ENCODE results near the gene YLPM1.

YLPM1 gene

DNA sequence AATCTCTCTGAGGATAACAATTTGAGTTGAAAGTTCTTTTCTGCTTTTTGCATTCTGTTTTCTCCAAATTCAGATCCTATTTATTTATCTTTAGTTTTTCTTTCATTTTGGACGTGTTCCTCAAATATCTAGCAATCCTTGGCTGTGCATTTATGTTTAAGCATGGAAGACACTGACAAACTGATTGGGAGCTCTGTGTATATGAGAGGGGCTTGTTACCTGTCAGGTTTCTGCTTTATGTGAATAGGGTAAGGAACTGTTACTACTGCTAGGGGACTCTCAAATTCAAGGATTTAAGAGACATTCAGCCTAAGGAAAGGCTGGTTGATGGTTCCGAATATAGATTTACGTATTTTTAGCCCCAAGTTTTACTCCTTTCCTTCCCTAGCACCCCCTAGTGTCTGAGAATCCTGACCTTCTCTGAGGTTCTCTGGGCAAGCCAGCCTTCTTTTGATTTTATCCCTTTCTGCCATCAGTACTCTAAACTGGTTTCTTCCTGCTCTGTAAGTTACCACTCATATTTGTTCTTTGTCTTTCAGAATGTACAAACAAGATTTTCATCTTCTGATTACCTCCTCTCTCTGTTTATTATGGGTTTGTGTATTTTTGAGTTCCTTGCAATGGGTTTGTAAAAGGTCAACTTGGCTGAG, 30.5 kb downstream of the YLPM1 start:
- no peak for DNase-seq (ENCODE audit: low read depth in 2 of 2)

GRCh38 chr14:74794947-74795346, 31.8 kb downstream of the YLPM1 start:
- no peak for DNase-seq (ENCODE audit: low read depth in 2 of 2)

DNA sequence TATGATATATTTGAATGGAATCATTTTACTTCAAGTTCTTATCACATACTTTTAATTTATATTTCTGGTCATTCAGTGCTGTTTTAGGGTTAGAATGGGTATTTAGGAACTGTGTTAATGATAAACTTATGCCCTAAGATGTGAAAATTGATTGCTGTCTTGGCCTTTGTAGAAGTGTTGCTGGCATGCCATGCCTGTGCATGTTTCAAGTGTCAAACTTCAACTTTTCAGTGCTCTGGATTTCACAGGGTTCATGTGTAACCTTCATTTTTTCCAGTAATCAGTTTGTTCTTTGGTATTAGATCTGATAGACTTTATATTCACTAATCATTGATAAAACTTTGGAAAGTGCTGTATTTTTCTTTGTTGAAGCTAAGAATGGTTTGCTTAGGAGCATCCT, 36.6 kb downstream of the YLPM1 start:
- DNase-seq (ENCODE audit: low read depth in 2 of 2): no peak

DNA sequence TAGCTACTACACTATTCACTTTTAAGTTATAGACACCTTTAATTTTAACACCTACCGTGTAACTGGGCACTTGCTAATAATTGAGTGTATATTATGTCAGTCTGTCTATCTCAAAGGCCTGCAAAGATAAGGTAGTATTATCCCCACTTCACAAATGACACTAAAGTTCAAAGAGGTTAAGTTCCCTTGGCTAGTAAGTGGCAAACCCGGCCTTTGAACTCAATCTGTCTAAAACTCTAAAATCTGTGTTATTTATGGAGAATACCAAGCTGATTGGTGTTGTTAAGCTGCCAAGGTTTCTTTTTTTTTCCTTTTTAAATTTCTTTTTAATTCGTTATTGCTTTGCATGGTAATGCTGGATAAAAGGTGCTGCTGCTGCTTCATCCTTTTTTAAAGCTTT, 37.7 kb downstream of the YLPM1 start:
- DNase-seq (ENCODE audit: low read depth in 2 of 2): no peak

GRCh38 chr14:74801396-74801795, 38.3 kb downstream of the YLPM1 start:
- DNase-seq (ENCODE audit: low read depth in 2 of 2): no peak

DNA sequence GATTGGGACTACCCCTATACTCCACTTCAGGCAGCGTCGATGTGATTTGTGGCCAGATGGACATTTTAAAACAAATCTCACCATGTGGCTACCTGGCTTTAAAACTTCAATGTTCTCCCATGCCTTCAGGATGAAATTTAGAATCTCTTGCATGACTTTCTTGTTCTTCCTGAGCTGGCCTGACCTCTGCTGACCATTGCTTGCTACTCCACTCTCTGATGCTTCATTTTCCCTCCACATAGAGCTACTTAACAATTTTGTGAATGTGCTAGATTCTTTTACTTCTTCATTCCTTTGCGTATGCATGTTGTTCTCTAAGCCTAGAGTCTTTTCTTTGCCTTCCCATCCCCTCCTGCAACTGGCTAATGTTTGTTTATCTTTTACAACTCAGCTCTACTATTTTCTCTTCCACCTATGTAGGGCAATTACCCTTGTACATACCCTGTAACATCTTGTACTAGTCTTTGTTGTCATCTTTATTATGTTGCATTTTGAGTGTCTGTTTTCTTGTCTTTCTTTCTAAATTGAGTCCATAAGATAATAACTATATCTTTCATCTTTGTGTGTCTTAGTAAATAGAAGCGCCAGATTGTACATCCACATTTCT, 41.2 kb downstream of the YLPM1 start:
- DNase-seq (ENCODE audit: low read depth in 2 of 2): no peak

GRCh38 chr14:74807853-74808545, 44.9 kb downstream of the YLPM1 start:
- no peak for DNase-seq (ENCODE audit: low read depth in 2 of 2)

- no peak for DNase-seq (ENCODE audit: low read depth in 2 of 2)
These were observed 53.0 kb downstream of the YLPM1 start for GRCh38 chr14:74816124-74816523.

DNA sequence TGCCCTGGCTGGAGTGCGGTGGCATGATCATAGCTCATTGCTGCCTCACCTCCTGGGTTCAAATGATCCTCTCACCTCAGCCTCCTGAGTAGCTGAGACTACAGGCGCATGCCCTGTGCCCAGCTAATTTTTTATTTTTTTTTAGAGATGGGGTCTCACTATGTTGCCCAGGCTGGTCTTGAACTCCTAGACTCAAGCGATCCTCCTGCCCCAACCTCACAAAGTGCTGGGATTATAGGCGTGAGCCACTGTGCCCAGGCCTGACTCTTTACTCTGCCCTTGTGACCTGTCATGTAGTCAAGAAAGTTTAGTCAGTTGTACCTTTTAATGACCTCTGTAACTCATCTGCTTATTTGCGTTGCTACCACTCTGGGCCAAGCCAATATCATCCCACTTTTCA, 57.2 kb downstream of the YLPM1 start:
- DNase-seq (ENCODE audit: low read depth in 2 of 2): no peak

DNA sequence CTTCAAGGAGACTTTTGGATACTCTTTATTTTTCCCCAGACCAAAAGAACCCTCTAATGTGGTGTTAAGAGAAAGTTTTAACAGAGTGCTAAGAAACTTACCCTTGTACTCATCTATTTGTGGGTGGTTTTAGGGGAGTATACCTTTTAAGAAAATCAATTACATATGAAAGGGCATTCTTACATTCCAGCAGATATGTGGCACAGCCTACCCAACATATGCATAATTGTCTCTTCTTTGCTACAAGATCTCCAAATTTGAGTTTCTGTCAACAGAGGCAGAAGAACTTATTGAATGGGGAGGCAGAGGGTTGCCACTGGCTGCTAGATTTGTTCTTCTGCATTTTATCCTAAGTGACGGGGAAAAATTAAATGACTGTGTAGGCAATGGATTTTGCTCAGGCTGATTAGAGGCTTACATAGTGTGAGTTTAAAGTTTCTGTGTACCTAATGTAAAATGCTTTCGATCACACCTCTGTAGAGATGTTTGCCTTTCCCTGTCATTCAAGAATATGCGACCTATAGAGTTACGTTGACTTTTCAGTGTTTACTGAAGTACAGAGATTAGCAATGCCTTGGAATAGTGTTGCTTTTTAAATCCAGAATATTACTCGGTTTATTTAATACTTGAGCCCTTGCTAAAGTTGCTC, 58.3 kb downstream of the YLPM1 start:
- no peak for DNase-seq (ENCODE audit: low read depth in 2 of 2)

DNA sequence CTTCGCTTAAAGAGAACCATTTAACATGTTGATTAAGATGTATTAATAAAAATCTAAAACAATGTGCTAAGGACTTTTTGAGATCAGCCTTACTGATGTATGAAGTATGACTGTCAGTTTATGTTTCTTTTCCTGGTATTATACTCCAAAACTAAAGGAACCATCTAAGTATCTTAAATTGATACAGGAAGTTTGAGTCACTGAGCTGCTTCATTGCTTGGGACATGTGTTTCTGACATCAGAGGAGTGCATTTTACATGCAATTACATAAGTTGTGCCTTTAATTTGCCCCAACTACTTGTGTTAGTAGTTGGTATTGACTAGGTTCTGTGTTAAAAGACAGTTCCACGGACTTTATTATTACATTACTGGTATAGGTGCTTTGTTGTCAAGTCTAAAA, 61.9 kb downstream of the YLPM1 start:
- DNase-seq (ENCODE audit: low read depth in 2 of 2): no peak

- DNase-seq (ENCODE audit: low read depth in 2 of 2): no peak
These were observed 63.5 kb downstream of the YLPM1 start for GRCh38 chr14:74826574-74826973.

- no peak for DNase-seq (ENCODE audit: low read depth in 2 of 2)
These were observed 66.1 kb downstream of the YLPM1 start for GRCh38 chr14:74829251-74829650.

GRCh38 chr14:74832849-74833248, 69.7 kb downstream of the YLPM1 start:
- DNase-seq (ENCODE audit: low read depth in 2 of 2): no peak

DNA sequence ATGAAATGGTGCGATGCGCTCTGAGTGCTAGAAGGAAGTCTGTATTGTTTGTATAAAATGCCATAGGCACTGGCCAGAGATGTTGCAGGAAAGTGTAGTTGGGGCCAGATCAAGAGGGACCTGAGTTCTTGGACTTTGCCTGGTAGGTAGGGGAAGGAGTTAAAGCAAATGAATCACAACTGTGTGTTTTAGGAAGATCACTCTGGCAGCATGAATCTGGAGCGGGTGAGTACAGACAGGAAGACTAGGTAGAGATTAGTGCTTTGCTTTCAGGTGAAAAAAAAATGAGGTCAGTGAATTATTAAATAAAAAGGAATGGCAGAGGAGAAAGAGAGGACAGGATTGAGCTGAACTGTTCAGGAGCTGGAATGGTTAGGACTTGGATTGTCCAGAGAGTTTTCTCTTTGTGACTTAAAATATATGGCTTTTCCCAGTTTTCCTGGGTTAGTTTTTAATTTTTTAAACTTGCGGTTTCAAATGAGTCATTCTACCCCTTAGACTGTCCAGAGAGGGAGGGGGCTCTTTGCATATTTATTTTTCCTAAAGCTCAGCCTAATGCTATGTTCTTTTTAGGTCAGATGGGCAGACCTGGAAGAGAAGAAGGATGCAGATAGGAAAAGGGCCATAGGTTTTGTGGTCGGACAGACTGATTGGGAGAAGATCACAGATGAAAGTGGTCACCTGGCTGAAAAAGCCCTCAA, 71.7 kb downstream of the YLPM1 start:
- no peak for DNase-seq (ENCODE audit: low read depth in 2 of 2)

- no peak for DNase-seq (ENCODE audit: low read depth in 2 of 2)
These were observed 72.6 kb downstream of the YLPM1 start for GRCh38 chr14:74835645-74836250.

DNA sequence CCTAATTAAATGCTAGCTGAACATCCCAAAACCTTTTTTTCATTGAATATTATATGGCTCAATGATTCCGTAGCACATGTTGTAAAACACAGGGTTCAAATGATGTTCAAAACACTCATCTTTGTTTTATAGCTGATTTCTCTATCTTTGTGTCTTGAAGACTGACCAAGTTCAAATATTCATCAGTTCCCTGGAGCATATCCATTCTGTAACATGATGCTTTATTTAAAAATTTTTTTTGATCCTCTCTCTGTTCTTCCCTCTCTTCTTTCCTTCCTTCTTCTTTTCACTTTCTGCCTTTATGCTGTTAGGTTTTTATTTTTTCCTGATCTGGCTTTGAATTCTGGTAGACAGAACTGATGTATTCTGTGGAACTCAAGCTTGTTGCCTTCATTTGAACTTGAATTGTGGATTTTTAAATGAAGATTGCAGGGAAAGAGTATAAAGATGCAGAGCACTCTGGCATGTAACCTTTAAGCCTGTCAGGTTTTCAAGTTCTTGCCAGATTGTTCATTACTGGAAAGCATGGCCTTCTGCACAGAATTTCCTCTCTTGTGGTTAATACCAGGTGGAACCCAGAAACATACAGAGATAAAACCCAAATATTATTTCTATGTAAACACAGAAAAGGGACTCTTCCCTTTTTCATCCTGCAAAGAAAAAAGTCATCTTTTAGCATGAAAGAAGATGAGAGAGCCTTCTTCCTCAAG, 73.3 kb downstream of the YLPM1 start:
- DNase-seq (ENCODE audit: low read depth in 2 of 2): no peak

- DNase-seq (ENCODE audit: low read depth in 2 of 2): no peak
These were observed 75.0 kb downstream of the YLPM1 start for GRCh38 chr14:74838166-74838565.

DNA sequence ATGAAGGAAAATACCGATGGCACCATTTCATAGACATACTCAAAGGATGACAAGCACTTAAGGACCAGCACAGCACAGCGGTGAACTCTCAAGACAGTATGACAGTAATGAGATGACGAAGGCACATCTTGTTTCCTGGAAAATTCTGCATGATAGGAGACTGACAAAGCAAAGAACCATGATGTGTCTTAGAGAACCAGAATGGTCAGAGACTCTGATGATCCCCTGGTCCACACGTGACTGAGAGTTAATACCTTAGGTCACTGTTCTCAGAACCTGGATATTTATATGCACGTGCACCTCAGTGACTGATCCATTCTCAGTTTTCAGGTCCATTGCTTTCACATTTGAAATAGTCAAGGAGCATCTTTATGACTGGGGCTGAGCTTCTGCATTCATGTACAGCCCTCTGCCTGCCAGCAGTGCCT, 77.5 kb downstream of the YLPM1 start:
- no peak for DNase-seq (ENCODE audit: low read depth in 2 of 2)

DNA sequence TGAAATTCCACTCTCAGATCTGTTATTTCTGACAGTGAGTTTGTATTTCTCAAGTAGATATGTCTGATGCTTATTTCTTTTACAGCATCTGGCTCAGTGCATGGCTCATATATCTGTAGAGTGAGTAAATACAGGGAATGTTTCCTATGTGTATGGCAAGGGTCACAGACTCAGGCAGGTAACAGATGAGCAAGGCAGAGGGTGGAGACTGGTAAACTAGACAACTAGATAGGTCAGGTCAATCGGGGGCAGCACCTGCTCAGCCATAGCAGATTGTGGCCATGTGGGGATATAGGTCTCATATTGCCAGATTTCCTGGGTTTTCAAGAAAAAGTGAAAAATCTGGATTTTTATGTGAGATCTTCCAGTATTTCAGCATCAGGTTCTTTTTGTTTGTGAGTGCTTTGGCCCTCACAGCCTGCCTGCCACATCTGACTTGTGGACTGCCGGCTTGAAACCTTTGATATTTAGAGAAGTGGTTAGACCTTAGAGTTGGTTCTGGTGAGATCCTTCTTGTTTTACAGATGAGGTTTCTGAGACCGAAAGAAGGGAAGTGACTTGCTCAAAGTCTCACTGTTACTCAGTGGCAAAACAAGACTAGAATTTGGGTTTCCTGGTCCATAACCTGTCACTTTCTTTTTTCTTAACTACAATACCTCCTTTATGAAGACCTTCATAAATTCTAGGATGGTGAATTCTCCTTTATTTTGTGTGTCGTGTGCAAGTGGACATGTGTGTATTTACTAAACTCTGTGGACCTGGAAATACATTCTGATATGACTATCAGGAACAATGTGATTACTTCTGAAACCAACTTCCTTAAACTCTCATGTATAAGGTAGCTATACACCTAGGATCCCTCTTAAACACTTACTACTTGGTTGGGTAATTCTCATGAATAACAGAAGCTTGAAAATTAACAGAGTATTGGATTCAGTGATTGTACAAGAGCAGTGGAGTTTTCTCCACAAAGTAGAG, 78.4 kb downstream of the YLPM1 start:
- DNase-seq (ENCODE audit: low read depth in 2 of 2): no peak
